Measurements from ENCODE around the gene ATG3.
"Not testable (repeated sequence)": the region's sequence is repeated elsewhere in the genome, so short reads cannot be mapped to it uniquely, and the experiment has no call there.

The ATG3 gene

GRCh38 chr3:112497897-112498548 lies 63.7 kb downstream of the ATG3 start:
- no peak overlapping the region for H3K27ac ChIP-seq
- TF ChIP-seq ZFX (IDR thresholded peaks at IDR 0.05; ENCODE audit: borderline replicate concordance) (no peak), CTCF (IDR thresholded peaks at IDR 0.05) (no peak)

- no peak overlapping the region for H3K27ac ChIP-seq
- no peak for TF ChIP-seq CTCF (IDR thresholded peaks at IDR 0.05)
- TF ChIP-seq ZFX (IDR thresholded peaks at IDR 0.05; ENCODE audit: borderline replicate concordance) = no peak
Measured at GRCh38 chr3:112496366-112497067, 65.2 kb downstream of the ATG3 start.

- H3K27ac ChIP-seq = not testable (repeated sequence)
Measured at GRCh38 chr3:112494448-112494767, 67.4 kb downstream of the ATG3 start.

- H3K27ac ChIP-seq = no peak overlapping the region
- no peak for TF ChIP-seq ZFX (IDR thresholded peaks at IDR 0.05; ENCODE audit: borderline replicate concordance)
- TF ChIP-seq CTCF (IDR thresholded peaks at IDR 0.05) = no peak
Measured at GRCh38 chr3:112492124-112492523, 69.6 kb downstream of the ATG3 start.

GRCh38 chr3:112491373-112491772 lies 70.4 kb downstream of the ATG3 start:
- TF ChIP-seq CTCF (IDR thresholded peaks at IDR 0.05) (no peak), ZFX (IDR thresholded peaks at IDR 0.05; ENCODE audit: borderline replicate concordance) (no peak)

GRCh38 chr3:112489674-112490479 lies 71.9 kb downstream of the ATG3 start:
- no peak for TF ChIP-seq CTCF (IDR thresholded peaks at IDR 0.05)
- no peak for TF ChIP-seq ZFX (IDR thresholded peaks at IDR 0.05; ENCODE audit: borderline replicate concordance)

More at GRCh38 chr3:112491373-112491772, 70.4 kb downstream of the ATG3 start:
- no peak overlapping the region for H3K27ac ChIP-seq

GRCh38 chr3:112486811-112487505 lies 74.8 kb downstream of the ATG3 start:
- no peak overlapping the region for H3K27ac ChIP-seq
- TF ChIP-seq ZFX (IDR thresholded peaks at IDR 0.05; ENCODE audit: borderline replicate concordance) (no peak), CTCF (IDR thresholded peaks at IDR 0.05) (no peak)

More at GRCh38 chr3:112489674-112490479, 71.9 kb downstream of the ATG3 start:
- no peak overlapping the region for H3K27ac ChIP-seq
